AG09319 (cell line): ENCODE results near the gene USP2.
A peak's percentile ranks its signal among the peaks of the same experiment; 100 is the strongest.

Source experiments
- DNase-seq: peaks from one replicate; pipeline ENCODE4 v3.0.0-alpha.2; 2010; ENCODE audit warnings: low read depth; ENCODE audit errors: extremely low read depth
- TF ChIP-seq, protein P1 (sequence below): IDR thresholded peaks from 2 replicates; pipeline ENCODE4 v1.5.1; 2011; ENCODE audit warnings: low read depth, mild to moderate bottlenecking, inconsistent platforms, low read length, moderate library complexity

The USP2 gene

DNA sequence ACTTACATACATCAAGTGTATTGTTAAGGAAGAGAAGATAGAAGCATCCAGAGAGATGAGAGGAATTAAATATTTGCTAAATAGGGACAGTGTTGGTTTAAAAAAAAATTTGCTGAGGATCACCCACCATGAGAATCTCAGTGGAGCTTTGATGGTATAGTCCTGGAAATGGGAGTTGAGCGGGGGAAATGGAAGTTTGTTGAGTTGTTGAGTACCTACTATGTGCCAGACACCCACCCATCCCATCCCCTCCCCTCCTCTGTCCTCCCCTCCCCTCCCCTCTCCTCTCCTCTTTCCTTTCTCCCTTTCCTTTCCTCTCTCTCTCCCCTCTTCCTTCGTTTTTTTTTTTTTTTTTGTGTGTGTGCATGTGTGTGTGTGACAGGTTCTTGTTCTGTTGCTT is 30.3 kb downstream of the USP2 start:
- no peak for DNase-seq
- TF ChIP-seq, protein P1, sequence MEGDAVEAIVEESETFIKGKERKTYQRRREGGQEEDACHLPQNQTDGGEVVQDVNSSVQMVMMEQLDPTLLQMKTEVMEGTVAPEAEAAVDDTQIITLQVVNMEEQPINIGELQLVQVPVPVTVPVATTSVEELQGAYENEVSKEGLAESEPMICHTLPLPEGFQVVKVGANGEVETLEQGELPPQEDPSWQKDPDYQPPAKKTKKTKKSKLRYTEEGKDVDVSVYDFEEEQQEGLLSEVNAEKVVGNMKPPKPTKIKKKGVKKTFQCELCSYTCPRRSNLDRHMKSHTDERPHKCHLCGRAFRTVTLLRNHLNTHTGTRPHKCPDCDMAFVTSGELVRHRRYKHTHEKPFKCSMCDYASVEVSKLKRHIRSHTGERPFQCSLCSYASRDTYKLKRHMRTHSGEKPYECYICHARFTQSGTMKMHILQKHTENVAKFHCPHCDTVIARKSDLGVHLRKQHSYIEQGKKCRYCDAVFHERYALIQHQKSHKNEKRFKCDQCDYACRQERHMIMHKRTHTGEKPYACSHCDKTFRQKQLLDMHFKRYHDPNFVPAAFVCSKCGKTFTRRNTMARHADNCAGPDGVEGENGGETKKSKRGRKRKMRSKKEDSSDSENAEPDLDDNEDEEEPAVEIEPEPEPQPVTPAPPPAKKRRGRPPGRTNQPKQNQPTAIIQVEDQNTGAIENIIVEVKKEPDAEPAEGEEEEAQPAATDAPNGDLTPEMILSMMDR: no peak

DNA sequence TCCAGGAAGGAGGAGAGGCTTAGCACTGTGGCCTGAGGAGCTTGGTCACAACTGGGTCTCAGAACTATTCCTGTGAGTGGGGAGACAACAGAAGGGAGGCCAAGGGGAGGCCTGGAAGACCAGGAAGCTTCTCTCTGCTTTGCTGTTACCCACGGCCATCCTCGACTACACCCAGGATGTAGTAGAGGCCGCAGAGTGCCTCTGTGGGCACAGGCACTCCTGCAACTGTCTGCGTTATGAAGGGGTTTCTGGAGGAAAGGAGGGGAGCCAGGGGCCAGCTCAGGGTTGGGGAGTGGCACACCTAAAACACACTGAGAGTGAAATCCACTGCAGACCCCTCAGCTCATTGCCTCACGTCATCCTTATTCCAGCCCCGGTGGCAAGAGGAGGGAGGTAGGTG is 31.2 kb downstream of the USP2 start:
- TF ChIP-seq, protein P1: no peak
- no peak for DNase-seq

DNA sequence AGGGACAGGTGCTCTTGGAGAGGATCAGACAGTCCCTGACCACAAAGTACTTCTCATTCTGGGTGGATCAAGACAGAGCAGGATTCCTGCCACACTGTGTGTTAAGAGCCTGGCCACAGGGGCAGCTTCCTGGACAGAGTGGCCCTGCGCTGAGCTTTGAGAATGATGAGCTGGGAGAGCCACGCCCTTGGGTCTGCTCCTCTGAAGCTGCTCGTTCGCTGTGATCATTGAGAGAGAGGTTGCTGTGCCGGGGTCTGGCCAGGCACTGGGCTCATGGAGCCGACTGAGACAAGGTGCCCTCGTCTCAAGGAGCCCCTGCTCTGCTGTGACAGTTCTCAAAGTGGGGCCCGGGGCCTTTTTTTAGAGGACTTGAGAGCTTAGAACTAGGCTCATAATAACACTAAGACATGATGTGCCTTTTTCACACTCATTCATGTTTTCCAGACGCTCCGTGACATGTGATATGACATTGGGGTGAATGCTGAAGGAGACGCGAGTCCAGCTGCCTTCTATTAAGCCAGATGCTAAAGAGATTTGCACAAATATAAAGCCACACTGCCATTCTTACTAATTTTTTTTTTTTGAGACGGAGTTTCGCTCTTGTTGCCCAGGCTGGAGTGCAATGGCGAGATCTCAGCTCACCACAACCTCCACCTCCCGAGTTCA is 33.4 kb downstream of the USP2 start:
- DNase-seq: no peak

DNA sequence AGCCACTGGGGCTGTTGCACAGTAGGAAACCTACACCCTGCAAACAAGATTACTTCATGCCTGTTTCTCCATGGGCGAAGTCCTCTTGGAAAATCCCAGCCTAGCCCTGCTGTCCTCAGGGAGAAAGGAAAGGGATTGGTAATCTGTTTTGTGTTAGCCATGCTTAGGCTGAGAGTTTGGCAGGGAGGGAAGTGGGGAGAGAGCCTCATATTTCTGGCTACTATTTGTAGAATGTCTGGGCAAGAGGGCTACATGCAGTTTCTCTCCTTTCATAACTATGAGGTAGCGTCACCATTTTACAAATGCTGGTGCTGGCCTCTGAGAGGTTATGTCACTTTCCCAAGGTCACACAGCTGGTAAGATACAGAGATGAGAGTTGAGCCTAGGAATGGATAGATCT is 34.2 kb downstream of the USP2 start:
- TF ChIP-seq, protein P1: no peak
- DNase-seq: peak; percentile 76

More for the DNA sequence above, 33.4 kb downstream of the USP2 start:
- TF ChIP-seq, protein P1: no peak

DNA sequence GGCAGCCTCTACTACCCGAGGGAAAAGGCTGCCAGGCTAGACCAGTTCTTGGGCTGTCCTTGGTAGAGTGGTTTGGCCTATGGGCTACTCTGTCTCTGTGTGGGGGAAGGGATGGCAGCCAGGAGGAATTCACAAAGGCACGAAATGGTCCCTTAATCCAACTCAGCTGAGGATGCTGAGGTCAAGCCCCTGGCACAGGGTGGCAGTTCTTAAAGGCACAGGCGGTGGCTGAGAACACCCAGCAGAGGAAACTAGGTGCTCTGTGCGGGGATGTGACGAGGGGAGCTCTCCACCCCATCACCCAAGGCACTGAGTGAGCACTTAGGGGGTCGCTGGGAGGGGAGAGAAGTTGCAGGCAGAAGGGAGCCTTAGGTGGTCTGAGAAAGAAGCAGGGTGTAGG is 34.9 kb downstream of the USP2 start, which contains the start of gene MFRP:
MFRP (minus strand) TSS at position 101 of the 400 bp plus-strand sequence. CDS start 192 bp downstream, outside the sequence.
- TF ChIP-seq, protein P1: no peak
- DNase-seq: no peak

DNA sequence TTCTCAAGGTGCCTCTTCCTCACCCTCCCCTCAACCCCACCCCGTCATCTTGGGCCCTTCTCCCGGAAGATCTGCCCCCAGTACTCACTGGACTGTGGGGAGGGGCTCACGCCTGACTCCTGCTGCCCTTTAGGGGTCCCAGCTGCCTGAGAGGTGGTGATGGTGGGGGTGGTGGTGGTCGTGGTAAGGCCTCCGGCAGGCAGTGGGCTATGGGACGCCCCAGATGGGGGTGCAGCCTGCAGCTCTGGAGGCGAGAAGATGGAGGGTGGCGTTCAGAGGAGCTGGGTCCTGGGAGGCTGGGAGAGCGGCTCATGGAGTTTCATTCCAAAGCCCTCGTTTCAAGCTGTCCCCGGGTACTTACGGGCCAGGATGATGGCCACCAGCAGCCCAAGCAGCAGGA is 35.8 kb downstream of the USP2 start:
- TF ChIP-seq, protein P1: no peak
- no peak for DNase-seq

DNA sequence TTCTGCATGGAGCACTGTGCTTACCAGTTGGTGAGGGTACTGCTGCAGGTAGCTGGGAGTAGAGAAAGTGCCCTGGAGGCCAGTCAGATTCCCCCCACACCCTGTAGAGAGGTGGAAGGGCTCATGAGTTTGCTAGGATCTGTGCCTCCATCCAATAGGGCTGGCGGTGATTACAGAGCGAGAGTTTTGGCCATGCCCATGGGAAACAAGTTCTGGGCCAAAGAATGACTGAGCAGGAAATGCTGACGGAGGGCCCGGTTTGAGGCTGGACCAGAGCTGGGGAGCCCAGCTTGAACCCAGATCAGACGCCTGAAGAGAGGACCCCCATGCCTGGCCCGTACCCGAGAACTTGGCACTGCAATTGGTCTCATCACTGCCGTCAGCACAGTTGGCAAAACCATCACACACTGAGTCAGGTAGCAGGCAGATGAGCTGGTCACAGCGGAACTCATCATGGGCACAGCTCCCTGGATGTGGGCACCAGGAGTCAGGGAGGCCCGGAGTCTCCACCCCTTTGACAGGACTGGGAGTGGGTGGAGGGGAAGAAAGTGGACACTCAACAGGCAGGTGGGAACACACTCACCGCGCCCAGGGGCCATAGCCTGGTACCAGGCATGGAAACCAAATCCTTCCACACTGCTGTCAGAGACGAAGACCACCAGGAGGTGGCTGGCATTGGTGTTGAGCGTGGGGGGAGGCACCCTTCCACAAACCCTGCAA is 37.0 kb downstream of the USP2 start:
- no peak for DNase-seq
- TF ChIP-seq, protein P1: no peak
